Ovary (tissue), 3 donors: ENCODE measurements around the gene FRMD5.

ENCODE experiments used
- EP300 ChIP-seq: sonication (generic); formaldehyde crosslinking; IDR thresholded peaks from one replicate; pipeline ENCODE4 v1.6.1; 2017; ENCODE audit warnings: antibody characterized with exemption
- POLR2A ChIP-seq: fragments of 450-650 bp; IDR thresholded peaks from one replicate; pipeline ENCODE4 v1.6.1; 2017; ENCODE audit warnings: antibody characterized with exemption, mild to moderate bottlenecking, moderate library complexity
- TF ChIP-seq, protein P1 (sequence below), 3 donors: fragments of 450-650 bp in 2 of 3; fragments of 200-600 bp in 1 of 3; IDR thresholded peaks; one replicate each; pipeline versions ENCODE4 v1.5.1 to v1.8.0; 2016 to 2022; ENCODE audit warnings: antibody characterized with exemption in 3 of 3, mild to moderate bottlenecking in 1 of 3
- donor health status: DM: no; HTN: no; CAD: no.

DNA sequence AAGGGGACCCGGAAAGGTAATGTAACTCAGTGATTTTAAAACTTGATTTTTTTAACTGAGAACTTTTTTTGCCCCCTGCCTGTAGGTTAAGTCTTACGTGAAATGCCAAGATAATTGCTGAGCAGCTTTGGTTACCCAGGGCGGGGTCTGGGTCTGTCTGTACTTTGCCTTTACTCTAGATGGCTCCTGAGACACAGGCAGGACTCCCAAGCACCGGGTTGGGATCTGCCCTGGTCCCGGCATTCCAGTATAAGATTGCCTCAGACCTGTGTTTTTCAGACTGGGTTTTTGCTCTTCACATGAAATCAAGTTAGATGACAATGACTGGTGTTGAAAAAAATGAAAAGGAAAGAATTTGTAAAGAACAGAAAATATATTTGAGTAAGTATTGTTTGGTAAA lies 328.0 kb downstream of the FRMD5 start:
- TF ChIP-seq, protein P1, sequence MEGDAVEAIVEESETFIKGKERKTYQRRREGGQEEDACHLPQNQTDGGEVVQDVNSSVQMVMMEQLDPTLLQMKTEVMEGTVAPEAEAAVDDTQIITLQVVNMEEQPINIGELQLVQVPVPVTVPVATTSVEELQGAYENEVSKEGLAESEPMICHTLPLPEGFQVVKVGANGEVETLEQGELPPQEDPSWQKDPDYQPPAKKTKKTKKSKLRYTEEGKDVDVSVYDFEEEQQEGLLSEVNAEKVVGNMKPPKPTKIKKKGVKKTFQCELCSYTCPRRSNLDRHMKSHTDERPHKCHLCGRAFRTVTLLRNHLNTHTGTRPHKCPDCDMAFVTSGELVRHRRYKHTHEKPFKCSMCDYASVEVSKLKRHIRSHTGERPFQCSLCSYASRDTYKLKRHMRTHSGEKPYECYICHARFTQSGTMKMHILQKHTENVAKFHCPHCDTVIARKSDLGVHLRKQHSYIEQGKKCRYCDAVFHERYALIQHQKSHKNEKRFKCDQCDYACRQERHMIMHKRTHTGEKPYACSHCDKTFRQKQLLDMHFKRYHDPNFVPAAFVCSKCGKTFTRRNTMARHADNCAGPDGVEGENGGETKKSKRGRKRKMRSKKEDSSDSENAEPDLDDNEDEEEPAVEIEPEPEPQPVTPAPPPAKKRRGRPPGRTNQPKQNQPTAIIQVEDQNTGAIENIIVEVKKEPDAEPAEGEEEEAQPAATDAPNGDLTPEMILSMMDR (IDR thresholded peaks at IDR 0.05): no peak
- TF ChIP-seq POLR2A: no peak
- no peak for TF ChIP-seq EP300
